Measurements from ENCODE around the gene CALR3.
"Not testable (repeated sequence)": the region's sequence is repeated elsewhere in the genome, so short reads cannot be mapped to it uniquely, and the experiment has no call there.

Gene CALR3

DNA sequence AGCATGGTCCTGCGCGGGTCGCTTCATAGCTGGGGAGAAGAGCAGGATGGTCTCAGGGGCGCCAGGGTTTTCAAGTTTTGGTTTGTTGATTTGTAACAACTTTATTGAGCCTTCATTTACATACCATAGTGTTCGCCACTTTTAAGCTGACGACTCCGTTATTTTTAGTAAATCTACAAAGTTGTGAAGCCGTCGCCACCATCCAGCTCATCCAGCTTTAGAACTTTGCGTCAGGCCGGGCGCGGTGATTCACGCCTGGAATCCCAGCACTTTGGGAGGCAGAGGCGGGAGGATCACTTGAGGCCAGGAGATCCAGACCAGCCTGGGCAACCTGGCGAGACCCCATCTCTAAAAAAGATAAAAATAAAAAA is 631 bp upstream of the CALR3 start:
- no peak for DNase-seq

DNA sequence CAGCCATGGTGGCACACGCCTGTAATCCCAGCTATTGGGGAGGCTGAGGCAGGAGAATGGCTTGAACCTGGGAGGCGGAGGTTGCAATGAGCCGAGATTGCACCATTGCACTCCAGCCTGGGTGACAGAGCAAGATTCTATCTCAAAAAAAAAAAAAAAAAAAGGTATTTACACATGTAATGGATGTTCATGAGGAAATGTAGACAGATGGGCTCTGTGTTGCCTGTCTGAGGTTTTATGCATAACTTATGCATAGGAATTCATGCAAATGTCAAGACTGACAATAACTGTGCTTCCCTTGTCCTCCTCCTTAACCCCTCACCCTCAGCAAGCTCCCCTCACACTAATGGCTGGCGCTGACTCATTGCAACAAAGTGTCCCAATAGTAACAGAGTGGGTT is 9.5 kb downstream of the CALR3 start:
- not testable (repeated sequence) for DNase-seq

DNA sequence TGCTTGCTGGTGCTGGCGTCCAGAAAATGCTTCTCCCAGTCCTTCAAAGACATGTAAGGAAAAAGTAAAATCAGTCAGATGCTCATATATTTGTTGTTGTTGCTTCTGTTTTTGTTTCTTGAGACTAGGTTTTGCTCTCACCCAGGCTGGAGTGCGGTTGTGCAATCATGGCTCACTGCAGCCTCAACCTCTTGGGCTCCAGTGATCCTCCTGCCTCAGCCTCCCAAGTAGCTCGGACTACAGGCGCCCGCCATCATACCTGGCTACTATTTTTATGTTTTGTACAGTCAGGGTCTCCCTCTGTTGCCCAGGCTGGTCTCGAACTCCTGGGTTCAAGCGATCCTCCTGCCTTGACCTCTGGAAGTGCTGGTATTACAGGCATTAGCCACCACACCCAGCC is 13.2 kb downstream of the CALR3 start:
- no peak for DNase-seq

DNA sequence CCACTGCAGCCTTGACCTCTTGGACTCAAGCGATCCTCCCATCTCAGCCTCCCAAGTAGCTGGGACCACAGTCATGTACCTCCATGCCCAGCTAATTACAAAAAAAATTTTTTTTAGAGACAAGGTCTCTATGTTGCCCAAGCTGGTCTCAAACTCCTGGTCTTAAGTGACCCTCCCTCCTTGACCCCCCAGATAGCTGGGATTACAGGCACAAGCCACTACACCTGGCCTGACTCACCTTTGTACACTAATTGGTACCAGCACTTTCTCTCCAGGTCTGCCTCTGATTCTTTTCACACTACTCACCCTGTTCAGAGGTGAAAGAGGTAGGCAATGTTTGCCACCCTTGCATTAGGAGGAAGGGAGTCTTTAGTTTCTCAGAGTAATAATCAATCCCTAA is 18.7 kb downstream of the CALR3 start:
- no peak for DNase-seq

DNA sequence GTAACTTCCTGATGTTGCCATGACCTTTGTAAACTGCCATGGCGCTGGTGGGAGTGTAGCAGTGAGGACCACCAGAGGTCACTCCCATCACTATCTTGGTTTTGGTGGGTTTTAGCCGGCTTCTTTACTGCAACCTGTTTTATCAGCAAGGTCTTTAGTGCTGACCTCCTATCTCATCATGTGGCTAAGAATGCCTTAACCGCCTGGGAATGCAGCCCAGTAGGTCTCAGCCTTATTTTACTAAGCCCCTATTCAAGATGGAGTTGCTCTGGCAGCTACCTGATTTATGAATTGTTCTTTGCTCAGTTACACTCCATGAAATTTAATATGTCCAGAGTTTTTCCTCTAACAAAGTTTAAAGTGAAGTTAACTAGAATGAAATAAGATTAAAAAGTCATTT is 19.6 kb downstream of the CALR3 start:
- no peak for DNase-seq

DNA sequence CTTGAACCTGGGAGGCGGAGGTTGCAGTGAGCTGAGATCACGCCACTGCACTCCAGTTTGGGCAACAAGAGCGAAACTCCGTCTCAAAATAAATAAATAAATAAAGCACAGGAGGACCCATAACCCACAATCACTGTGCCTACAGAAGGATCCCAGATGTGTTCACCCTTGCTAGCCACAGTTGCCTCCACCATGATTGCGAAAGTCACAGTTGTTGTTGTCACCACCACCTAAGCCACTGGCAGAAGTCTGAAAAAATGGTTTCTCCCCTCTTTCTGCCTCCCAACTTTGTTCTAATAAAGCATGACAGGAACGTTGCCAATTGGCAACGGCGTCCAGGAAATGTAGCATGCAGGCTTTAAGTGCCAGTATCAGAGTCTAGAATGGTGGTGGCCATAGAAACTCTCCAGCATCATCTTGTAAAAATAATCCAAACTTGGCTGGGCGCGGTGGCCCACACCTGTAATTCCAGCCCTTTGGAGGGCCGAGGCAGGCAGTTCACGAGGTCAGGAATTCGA is 22.0 kb downstream of the CALR3 start:
- DNase-seq = no peak

DNA sequence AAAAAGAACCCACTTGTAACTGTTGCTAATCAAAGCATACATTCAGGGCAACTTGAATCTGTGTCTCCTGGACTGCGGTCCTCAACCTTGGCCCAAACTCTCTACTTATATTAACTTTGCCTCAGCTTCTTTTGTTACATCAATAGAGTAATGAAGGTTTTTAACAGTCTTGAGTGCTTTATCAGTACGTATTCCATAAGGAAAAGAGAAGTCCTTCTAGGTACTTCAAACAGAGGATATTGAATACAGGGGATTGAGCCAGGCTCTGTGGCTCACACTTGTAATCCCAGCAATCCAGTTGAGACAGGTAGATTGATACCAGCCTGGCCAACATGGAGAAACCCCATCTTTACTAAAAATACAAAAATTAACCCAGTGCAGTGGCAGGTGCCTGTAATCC is 23.0 kb downstream of the CALR3 start:
- DNase-seq = no peak

DNA sequence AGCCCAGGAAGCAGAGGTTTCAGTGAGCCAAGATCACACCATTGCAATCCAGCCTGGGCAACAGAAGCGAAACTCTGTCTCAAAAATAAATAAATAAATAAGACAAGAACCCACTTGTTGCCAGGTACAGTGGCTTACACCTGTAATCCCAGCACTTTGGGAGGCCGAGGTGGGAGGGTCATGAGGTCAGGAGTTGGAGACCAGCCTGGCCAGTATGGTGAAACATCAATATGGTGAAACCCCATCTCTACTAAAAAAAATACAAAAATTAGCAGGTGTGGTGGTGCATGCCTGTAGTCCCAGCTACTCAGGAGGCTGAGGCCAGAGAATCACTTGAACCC is 23.4 kb downstream of the CALR3 start:
- DNase-seq = not testable (repeated sequence)

DNA sequence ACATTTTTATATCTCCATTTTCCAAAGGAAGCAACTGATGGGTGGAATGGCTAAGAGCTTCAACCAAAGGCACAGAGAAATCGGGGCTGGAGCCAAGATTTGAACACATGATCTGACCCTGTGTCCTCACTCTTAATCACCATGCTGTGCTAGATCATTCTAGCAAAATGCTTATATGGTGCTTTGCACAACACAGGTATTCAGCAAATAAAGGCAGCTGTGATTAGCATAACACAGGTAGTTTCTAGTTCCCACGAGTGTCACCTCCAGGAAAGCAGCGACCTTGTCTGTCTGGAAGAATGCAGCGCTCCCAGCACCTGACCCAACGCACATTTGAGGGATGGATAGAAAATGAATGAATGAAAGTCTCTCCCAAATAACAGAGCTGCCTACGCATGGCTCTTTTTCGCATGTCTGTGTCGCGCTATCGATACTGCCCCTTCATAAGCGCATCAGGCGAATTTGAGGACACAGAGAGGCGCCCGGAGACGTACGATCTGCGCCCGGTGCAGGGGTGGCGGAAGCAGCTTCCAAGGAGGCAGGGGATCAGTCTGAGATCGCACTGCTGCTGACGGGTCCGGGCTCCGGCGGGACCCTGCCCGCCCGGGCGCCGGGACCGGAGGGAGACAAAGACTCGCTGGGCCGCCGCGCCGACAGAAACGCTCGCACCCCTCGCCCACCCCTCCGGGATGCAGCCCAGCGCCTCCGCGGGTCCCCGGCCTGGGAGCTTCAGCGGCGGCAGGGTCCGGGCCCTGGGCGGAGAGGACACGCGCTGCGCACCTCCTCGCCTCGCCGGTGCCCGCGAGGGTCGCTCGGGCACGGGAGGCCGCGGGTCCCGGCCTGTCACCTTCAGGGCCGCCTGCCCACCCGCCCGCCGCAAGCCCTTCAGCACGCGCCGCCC is 24.8 kb downstream of the CALR3 start:
- DNase-seq = no peak

DNA sequence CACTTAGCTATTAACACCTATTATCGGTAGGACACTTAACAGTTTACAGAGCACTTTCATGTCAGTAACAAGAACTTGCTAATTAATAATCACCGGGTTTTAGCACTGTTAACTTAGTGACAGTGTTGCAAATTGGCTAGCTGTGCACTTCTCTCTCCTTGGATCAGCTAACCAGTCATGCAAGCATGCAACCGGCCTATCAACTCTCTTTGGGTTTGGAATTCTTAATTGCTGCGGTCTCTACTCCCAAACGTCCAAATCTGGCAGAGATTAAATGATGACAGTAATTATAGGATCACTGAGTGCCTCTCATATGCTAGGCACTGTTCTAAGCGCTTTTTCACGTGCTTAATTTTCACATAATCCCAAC is 25.4 kb downstream of the CALR3 start:
- no peak for DNase-seq

DNA sequence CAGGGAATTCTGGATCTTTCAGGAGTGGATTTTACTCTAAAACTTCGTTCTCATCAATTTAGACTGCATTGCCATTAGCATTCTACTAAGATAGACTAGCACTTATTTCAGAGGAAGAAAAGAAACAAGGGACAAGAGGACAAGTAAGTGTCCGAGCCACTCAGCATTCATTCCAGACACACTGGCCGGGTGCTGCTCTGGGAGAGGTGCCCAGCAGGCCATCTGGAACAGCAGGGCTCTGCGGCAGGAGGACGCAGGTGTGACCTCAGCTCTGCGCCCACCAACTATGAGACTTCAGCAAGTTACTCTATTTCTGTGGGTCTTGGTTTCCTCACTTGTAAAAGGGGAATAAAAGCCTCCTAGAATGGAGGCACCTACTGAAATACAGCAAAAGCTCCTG is 28.4 kb downstream of the CALR3 start:
- no peak for DNase-seq

DNA sequence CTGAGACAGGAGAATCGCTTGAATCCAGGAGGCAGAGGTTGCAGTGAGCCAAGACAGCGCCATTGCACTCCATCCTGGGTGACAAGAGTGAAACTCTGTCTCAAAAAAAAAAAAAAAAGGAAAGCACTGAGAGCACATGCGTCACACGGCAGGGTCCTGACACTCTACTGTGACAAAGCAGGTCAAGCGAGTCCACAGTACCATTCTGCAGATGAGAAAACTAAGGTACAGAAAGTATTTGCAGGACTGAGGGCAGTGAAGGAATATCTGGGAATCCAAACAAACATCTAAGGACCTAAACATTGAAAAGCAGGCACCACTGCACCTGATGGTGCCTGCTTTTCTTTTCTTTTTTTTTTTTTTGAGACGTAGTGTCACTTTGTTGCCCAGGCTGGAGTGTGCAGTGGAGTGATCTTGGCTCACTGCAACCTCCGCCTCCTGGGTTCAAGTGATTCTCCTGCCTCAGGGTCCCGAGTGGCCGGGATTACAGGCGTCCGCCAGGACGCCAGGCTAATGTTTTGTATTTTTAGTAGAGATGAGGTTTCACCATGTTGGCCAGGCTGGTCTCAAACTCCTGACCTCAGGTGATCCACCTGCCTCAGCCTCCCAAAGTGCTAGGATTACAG is 29.1 kb downstream of the CALR3 start:
- not testable (repeated sequence) for DNase-seq

DNA sequence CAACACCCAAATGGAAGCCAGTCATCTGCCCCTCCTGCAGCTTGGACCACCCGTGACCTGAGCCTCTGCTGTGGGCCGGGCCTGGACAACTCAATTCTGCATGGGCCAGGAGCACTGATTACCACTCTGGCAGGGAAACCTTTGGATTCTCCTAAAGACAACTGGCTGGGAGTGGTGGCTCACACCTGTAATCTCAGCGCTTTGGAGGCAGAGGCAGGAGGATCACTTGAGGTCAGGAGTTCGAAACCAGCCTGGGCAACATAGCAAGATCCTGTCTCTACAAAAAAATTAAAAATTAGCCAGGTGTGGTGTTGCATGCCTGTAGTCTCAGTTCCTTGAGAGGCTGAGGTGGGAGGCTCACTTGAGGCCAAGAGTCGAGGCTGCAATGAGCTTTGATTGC is 30.7 kb downstream of the CALR3 start:
- DNase-seq = no peak

DNA sequence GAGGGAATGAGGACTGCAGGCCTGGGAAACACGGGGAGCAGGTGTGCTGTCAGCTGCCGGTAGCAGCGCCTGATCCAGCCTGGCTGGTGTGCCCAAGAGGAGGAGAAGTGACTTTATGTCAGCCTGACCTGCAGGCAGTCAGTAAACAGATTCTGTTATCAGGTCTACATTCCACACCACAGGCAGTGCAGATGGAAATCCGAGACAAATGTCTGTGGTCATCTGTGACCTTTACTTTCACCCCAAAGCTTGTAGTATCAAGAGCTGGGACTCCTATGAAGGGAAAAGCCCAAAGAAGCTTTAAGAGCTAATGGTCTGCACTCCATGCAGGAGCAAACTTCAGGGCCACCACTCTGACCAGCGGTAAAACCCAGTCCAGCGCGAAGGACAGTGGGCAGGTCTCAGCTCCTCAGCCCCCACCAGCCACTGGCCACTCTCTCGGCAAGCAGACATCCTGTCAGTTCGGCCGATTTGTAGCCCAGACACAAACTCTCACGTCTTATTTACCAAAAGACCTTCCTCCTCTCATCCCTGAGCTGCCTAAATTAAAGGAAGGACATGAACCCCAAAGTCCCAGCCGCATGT is 31.9 kb downstream of the CALR3 start:
- no peak for DNase-seq

DNA sequence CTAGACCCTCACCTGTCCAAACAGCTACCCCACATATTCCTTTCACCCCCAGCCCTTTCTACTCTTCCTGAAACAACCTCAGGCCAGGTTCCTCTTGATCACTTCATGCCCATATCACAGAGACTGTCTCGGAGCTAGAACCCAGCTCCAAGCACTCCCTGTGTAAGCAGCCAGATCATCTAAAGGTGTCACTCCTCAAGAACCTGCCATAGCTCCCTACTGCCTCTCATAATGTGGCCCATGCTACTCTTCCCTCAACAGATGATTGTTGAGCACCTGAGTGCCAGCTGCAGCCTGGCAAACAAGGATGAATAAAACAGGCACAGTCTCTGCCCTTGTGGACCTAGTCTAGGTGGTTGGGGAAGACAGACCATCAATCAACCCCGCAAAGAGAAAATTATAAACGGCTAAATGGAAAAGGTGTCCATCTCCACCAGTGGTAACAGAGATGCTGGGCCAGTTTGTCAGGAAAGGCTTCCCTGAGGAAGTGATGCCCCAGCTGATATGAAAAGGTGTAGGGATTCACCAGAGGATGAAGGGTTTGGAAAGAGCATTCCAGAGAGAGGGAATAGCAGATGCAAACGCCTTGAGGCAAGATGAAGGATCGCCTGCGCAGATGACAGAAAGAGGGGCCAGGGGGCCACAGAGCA is 32.5 kb downstream of the CALR3 start:
- DNase-seq = no peak

DNA sequence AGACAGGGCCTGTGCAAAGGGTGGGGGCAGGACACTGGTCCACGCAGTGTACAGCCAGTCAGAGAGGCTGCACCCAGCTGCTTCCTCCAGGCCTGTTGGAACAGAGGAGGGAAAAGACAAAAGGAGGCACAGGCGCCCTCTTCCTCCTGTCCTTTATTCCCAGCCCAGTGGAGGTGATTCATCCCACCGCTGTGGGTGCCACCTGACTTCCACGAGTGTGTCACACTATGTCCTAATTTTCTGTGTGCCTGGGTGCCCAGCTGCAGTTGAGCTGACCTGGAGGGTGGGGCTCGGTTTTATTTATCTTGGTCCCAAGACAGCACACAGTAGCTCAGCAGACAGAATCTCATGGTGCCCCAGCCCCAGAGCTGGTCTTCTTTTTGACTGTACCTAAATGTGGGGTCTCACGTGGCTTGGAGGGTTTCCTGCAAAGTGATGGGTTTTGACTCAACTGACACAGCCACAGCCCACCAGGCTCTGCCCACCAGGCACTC is 33.2 kb downstream of the CALR3 start:
- no peak for DNase-seq

DNA sequence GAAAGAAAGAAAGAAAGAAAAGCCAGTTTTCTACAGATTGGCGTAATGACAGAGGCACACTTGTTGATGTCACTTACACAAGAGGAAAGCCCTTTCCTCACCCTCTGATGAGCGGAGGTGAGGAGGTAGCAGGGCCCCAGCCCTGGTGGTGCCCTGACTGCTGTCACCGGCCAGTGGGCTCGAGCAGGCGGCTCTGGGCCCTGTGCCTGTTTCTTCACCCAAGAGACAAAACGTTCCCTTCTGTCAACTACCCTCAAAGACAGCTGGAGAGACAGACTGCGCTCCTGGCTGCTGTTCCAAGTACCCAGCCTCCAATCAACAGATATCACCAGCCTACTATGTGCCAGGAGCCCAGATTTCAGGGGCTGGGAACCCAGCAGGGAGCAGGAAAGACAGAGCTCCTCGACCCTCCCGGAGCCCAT is 34.3 kb downstream of the CALR3 start:
- DNase-seq = no peak

DNA sequence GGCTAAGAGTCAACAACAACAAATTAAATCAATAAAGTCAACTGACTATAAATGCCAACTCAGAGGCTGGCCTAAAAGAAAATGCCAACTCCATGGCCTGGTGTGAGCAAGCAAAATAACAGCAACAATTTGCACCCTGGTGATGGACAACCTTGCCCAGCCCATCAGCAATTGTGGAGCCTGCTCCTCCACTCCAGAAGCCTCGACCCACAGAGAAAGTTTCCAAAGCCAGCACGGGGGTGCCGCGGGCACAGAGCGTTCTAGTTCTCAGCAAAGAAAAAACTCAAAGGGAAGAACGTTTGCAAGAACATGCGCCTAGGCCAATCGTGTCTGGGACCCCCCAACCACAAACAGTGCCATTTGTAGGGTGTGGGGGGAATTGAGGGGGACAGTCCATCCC is 35.5 kb downstream of the CALR3 start:
- DNase-seq = no peak

DNA sequence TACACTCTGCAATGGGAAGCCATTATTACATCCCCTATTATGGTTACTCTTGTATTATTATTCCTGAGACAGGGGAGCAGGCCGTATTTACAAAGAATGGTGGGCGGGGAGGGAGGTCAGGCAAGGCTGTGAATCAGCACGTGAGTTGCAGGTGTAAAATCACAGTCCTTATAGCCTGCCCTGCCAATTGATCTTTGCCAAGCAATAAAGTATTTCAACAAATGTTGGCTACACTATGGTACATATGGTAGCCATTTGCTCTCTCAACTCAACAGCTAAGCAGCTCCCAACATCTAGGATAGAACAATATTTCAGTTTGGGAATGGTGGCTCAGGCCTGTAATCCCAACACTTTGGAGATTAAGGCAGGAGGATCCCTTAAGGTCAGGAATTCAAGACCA is 36.3 kb downstream of the CALR3 start:
- DNase-seq = no peak

DNA sequence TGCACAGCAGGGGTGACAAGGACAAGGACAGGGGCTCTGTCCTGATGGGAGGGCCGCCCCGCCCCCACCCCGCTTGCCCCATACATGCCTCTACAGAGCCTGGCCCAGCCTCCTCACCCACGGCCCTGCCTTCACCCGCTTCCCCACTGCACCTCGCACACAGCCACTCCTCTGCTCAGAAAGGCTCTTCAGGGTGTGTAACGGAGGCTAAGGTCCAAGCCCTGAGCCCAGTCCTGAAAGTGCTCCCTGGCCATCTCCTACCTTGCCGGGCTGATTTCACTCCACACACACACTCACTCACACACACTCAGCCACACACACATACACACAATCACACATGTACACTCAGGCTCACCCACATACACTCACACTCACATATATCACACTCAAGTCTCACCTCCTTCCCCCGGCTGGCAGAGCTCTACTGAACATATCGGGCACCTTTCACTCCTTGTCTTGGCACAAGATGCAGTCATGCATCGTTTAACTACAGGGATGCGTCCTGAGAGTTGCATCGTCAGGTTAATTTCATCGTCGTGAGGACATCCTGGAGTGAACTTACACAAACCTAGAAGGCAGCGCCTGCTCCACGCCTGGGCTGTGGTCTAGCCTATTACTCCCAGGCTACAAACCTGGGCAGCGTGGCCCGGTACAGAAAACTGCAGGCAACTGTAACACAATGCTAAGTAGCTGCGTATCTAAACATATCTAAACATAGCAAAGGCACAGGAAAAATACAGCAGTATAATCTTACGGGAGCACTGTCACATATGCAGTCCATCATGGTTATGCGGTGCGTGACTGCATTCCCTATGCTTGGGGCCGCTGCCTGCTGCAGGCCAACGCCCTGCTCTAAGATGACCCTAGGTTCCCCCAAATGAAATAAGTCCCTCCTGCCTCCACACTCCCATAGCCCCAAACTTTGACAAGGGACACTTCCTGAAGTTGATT is 37.3 kb downstream of the CALR3 start:
- DNase-seq = no peak

DNA sequence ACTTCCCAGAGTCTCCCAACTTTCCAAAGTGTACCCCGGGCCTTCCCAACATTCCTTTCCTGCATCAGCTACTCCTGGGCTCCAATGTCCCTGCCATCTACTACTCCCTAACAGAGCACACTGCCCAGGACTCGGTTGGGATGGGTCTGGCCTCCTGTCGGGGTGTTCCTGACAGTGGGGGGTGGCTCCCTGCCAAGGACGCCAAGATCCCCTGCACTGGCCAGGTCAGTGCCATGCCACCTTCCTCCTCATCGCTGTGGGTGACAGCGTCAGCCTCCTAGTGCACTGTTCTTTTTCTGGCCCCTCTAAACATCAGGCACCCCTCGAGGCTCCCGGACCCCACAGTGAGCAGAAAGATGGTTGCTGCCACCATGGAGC is 38.0 kb downstream of the CALR3 start:
- DNase-seq = no peak

DNA sequence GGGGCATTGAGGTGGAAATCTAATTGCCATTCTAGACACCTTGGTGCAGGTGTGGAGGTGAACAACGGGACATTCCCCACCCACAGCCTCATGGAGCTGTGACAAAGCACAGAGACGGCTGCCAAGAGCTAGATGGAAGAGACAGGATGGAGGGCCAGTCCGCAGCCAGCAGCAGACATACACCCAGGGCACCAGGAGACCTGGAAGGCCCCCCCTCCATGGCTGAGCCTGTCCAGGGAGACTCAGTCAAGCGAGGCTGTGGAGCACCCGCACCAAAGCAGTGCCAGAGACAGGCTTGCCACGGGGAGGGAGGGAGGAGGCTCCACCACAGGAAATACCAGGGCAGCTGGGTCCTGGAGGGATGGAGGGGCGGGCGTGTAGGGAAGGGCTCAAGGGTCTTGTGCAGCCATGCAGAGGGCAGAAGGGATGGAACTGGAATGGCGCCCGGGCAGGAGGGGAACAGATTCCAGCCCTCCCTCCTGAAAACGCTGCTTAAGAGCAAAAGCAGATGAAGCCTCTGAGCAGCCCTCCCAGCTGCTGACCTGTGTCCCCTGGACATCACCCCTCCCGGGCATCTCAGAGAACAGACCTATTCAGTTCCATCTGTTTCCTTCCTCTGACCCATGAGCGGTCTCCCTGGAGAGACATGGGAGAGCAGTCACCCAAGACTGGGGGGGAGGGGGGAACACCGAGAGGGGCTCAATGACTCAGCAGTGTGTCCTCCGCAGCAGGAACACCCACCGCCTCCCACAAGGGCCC is 38.6 kb downstream of the CALR3 start:
- DNase-seq = no peak

Data from NCI-H774 (cell line).